GM19351 (cell line): ENCODE results near the gene DST.
"Not testable (repeated sequence)": the region's sequence is repeated elsewhere in the genome, so short reads cannot be mapped to it uniquely, and the experiment has no call there.

Source experiments
- ATAC-seq: cut with Tn5 transposase; IDR thresholded peaks from one replicate; pipeline ENCODE4 v1.9.1; 2021; ENCODE audit warnings: mild to moderate bottlenecking, moderate library complexity; ENCODE audit not compliant: unreplicated experiment

DST gene

DNA sequence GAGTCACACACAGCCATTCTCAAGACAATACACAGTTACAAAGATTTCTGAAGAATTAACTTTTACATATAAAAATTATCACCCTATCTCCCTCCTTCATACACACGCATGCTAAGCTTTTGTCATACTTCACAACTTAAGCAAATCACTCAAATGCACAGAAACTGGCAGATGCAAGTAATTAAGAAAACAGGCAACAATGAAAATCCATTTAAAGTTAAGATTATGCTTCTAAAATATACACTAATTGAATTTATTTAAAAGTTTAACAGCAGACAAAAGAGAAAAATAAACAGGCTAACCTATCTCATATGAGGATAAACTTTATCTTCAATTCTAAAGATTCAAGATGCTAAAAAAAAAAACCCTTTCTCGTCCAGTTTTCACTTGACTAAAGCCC, 68.4 kb downstream of the DST start:
- ATAC-seq = no peak

DNA sequence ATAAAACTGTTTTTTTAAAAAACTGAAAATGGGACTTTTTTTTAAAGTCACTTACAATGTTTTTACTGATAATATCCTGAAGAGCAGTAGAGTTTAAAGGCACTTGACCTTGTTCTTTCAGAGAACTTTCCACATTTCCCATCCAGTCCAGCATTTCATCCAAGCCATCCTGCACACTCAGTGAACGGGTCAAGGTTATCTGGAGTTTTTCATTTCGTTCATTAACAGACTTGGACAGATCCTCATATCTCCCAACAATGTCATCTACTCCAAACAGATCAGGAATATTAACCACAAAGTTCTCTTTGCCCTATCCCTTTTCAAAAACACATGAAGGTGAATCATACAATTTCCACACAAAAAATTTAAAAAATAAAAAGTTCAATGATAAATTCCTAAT, 69.1 kb downstream of the DST start:
- ATAC-seq = no peak

DNA sequence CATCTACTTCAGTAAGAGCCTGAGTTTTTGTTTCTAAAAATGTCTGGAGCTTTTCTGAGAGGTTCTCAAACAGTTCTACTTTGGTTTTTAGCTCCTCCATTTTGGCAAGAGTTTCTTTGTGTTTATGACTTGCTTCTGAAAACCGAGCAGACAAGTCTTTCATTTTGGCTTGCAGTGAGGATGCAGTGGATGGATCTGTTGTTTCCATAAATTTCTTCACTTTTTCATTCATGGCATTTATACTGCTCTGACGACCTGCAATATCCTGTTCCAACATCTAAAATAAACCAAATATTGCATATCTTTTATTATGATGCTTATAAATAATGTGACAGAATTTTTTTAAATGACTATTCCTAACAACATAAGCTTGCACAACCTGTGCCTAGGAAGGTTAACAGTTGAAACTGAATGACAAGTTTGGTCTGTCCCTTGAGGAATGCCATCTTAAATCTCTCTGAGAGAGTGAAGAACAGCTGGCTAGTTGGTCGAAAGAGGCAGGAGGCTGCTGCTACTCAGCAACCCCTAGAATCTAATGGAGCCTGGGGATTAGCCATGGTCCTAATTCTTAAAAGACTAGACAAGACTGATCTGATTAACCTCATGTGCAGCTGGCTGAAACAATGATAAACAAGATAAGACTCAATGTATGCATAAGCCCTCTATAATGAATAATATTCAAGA, 69.8 kb downstream of the DST start:
- no peak for ATAC-seq

DNA sequence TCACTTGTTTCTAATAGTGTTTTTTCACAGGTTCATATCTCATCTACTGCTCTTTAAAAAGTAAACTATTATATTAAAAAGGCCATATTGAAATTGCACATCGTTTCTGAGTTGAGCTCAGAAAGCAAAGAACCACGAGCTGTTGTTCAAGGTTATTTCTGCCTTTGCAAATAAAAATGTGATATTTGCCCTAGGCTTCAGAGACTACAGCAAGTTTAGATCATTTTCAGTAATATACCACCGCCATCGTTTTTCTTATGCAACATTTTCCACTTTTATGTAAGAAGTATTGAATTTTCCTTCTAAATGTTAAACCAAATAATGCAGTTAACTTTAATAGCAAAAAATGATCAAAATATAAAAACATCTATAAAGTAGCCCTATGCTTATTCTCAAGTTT, 71.1 kb downstream of the DST start:
- ATAC-seq = no peak

DNA sequence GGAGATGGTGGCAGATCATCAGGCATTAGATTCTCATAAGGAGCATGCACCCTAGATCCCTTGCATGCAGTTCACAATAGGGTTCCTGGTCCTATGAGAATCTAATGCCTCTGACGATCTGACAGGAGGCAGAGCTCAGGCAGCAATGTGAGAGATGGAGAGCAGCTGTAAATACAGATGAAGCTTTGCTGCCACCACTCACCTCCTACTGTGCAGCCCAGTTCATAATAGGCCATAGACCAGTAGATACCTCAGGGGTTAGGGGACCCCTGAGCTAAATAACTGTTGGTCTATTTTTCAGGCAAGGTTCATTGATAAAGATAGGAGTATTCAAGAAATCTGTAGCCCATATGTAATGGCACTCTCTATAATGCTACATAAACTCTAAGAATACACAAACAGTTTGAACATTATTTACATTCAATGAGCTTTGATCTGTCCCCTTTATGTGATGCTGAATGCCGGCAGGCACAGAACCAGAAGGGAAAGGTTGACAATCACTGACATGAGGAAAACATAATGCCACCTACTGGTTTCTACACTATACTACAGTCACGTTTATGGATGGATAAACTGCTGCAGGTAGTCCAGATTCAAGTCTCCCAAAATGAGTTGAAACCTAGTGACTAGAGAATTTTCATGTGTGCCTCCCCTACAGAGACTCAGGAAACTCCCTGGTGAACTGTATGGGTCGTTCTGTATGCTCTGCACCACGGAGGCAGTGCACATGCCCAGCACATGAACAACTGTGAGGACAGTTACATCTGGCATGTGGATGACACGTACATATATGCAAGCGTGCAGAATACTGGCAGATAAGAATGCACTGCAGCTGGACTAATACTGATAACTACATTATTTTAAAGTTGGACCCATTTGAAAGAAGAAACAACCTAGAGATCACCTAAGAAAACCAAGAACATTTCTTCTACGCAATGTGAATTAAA, 72.0 kb downstream of the DST start:
- peak; percentile 95 for ATAC-seq

DNA sequence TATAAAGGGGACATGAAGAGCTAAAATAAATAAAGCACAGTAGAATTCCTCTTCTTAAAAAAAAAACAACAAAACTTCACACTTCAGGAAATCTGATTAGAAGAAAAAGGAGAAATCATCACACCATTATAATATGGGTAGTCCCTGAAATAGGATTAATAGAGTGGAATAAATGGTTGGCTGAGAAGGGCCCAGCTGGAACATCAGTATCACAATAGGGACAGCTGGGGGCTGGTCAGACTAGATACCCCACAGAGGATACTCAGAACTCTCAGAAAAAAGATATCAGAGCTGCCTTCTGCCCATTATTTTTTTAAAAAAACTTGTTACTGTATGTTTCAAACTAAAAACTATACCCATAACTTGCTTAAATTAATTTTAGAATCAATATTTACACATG, 75.2 kb downstream of the DST start:
- ATAC-seq = no peak

DNA sequence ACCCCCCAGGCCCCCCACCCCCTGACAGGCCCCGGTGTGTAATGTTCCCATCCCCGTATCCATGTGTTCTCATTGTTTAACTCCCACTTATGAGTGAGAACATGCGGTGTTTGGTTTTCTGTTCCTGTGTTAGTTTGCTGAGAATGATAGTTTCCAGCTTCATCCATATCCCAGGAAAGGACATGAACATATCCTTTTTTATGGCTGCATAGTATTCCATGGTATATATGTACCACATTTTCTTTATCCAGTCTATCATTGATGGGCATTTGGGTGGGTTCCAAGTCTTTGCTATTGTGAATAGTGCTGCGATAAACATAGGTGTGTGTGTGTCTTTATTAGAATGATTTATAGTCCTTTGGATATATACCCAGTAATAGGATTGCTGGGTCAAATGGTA, 80.0 kb downstream of the DST start:
- ATAC-seq = not testable (repeated sequence)

DNA sequence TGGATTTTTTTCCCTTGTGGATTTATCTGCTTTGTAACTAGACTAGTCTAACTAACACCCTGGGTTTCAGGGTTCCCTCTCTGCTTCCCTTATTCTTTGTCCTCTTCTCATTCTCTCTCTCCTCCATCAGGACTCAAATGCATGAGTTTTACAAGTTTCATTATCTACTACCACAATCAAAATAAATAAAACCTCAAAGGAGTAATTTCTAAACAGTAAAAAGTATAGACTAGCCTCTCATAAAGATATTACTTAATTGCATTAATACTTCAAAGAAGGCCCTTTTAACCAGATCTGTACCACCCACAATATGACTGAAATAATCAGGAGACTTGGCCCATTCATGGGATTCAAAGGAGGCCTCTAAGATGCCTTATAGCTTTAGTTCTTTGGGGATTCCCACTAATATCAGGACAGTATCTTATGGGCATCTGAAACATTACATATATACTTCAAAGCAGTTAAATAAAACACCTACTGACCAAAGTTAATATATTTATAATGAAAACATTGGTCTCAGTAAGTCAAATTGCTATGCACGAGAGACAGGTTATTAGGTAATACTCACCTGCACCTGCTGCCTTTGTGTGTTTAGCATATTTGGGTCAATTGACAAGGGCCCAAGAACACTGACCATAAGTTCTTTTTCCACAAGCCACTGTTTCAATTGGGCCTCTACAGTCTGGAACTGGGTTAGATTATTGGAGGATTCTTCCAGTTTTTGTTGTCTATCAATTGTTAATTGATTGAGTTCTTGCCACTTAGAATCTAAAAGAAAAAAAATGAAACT, 85.7 kb downstream of the DST start:
- no peak for ATAC-seq

DNA sequence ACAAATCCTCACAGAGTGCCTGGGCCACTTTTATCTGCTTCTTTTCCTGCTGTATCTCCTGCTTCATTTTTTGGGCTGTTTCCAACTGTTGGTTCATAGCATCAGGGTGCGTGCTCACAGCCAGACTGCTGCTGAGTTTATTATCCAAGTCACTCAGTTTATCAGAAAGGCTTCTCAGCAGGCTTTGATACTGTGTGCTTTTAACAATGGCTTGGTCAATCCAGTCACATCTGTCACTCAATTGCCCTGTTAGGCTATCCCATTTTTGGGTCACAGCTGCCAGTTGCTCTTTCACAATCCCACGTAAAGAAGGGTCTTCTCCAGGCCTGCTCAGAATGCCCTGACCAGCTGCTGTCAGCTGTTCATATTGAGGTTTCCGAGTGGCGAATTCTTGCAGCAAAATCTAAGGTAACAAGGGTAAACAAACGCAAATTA, 87.2 kb downstream of the DST start:
- ATAC-seq = no peak

DNA sequence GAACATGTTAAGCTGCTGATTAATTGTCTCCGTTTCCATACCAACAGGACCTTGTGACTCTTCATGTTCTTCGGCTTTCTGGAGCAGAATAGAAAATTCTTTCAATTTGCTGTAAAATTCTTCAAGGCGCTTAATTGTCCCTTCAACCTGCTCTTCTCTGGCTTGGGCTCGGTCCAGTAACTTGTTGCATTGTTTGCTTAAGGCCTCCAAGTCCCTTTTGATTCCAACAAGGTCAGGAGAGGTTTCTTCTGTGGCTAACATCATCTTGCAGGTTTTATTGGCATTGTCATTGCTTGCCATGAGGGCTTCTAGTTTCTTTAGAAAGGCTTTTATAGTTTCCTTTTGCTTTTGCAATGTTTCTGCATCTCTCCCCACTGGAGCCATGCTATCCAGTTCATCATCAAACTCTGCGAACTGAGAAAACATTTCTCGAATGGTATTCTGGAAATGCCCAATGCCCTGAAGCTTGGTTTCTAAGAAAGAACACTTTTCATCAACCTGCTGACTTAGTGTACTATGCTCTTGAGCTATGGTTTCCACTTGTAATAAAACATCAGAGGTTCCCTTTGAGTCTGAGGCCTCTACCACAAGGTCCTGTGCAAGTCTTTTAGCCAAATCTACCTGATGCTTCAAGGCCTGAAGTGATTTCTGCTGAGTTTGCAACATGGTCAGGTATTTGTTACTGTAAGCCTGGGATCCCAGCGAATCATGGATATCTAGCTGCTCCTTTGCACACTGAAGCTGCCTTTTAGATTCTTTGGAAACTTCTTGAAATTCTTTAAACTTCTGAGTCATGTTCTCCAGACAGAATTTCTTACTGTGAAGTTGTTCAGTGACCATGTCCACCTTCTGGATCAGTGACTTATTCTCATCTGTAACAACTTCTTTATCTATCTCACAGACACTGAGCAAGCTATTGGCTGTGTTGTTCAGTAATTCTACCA, 90.2 kb downstream of the DST start:
- ATAC-seq = no peak

DNA sequence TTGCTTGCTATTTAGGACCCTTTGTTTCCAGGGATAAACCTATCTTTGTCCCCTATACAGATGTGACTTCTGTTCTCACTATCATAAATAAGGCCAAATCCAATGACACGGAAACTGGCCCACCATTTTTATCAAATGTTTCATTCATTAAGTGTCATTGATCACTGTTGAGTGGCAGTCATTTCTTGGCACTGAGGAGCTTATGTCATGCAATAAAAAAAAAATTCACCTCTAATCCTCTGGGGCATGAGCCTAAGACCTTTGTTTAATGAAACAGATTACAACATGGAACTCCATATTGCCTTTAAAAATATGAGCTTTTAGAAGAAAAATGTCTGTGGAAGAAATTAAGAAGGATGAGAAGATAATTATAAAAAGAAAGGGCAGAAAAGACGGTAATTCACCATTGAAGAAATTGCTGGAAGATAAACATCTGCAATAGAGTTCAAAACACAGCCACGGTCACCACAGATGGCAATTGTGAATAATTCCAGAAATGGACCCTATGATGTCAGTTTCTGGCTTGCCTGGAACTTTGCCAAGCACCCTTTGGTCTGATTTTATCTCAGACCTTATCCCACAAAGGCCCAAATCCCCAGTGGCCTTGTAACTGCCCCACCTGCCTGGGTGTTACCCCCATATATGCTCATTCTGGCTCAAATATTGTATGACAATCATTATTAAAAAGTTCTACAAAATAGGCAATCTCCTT, 91.1 kb downstream of the DST start:
- no peak for ATAC-seq

DNA sequence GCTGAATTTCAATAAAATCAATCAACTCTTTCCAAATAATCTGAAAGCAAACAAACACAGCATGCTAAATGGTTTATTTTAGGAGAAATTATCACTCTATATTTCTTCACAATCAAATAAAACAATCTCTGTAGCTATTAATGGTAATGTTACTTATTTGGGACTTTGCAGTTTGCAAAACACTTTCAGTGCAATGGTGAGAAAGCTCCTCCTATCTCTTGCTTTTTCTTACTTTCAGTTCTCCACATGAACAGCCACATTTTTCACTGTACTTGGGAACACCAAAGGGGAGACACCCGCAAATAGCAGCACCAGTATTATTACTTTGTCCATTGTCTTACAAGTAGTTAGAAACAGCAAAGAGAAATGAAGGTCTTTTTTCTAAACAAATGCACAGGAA, 92.4 kb downstream of the DST start:
- ATAC-seq = no peak

DNA sequence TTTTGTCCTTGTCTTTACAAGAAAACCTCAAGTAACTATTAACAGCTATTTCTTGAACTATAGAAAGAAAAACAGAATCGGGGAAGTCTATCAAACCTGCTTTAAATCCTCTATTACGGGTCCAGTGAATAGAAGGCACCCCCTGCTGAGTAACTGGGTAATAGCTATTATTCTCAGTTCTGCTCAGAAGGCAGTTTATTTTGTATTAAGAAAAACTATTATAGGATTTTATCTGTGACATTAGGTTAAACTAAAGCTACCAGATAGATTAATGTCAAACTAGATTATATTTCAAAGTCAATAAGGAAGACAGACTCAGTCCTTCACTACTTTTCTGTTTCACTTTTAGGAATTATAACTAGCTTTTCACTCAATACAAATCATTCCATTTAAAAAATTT, 93.7 kb downstream of the DST start:
- peak; percentile 64 for ATAC-seq

DNA sequence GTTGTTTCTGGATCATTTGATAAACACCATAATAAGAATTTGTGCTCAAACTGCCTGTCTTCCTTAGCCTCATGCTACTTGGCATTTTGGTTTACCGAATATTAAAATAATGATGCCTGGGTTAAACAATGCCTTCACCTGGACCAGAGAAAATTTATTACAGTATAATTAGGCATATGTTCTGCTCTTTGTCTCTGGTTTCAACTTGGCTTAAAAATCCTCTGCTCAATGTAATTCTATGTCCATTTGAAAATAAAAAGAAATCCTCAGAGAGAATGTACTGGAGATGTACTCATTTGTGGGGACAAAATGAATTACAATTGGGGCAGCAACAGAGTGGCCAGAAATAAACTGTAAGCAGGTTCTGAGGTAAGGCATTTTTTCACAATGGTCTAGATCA, 95.0 kb downstream of the DST start:
- no peak for ATAC-seq

DNA sequence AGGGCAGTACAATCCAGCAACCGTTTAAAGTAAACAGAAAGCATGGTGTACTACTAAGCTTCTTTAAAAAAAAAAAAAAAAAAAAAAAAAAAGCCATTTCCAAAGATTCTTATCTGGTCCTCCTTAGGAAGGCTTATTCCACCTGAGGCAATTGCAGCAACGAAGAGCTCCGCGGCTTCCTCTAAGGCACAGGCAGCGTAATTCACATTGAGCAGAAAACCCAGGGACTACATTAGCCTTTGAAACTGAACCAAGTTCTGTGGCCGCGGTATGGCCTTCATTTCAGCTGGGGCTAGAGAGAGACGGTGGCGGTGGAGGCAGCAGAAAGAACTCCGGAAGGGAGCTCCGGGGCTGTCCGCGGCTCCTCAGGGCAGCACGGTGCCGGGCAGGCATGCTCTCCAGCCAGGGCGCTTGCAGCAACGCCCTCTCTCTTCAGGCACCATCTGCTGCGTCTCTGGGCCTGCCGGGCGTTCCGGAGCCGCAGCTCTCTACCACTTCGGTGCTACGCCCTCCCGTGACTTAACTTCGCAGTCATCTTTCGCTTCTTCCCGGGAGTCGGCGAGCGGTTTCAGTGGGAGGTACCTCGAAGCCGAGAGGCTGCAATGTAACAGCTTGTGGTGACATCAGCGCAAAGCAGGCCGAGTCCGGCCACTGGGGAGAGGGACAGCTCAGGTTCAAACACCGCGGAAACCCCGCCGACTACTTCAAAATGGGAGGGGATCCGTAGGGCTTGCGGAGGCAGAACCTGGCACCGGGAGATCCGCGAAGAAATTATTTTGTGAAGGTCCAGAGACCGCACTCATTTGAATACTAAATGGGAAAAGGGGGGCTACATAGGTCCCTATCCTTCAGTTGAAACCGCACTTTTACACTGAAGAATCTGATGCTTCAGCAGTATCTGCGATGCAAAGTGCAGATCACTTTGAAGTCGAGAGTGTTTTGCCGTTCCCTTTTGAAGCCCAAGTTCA, 100.0 kb downstream of the DST start:
- peak; percentile 90 for ATAC-seq

DNA sequence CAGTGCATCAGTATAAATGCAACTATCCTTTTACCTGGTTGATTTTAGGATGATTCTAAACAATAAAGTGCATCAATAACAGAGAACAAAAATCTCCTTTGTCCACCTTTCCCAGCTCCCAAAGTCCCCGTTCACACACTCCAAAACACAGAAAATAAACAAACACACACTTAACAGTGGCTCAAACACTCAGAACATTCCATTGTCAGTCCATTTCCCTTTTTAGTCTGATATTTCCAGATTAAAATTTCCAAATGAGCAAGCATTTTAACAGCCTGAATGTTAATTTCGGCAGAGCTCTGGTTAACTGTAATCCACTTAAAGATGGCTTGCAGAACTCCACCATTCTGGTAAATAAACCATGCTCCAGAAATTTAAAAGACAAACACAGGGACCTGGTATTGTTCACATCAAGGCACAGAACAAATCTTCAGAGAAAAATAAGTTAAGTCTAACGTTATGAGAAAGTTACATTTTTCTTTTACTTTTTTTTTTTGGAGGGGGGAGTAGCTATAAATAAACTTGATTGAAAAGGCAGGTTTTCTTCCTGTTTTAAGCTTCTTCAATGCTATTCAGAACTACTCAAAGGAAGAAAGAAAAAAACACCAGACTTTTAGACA, 100.8 kb downstream of the DST start:
- no peak for ATAC-seq

DNA sequence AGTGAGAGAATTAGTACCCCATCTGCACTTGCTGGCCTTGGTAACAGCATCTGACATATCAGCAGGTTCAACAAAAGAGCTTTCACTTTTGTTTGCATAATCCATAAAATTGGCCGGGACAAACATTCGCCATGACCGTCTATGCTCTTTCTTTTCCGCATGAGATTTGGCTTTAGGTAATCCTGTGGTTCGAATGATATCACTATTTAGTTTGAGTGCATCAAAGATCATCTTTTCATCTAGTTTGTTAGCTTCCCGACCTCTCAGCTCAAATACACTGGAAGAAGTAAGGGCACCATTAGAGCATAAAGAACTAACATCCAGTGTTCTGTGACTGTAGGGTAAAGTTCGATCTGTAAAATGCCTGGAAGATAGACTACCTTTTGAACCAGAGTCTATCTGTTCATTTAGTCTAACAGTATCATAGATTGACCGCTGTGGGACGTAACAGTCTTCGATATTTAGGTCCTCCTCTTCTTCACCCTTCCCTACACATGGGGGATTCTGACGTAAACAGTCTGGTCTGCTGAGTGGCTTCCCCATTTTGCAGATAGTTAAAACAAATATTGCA, 101.6 kb downstream of the DST start:
- ATAC-seq = no peak
